Measurements from ENCODE around the gene PTGIR.
"Not testable (repeated sequence)": the region's sequence is repeated elsewhere in the genome, so short reads cannot be mapped to it uniquely, and the experiment has no call there.

Gene PTGIR

GRCh38 chr19:46637224-46637623 is 12.3 kb upstream of the PTGIR start:
- no peak for FAIRE-seq

GRCh38 chr19:46635920-46636761 is 11.3 kb upstream of the PTGIR start, which contains the start of gene GNG8:
GNG8 (minus strand) TSS chr19:46636202; CDS start chr19:46634682, 1,520 bp downstream.
- FAIRE-seq: no peak

- no peak for FAIRE-seq
Measured at GRCh38 chr19:46634656-46635218, 9.8 kb upstream of the PTGIR start.

GRCh38 chr19:46634045-46634655 is 9.3 kb upstream of the PTGIR start:
- FAIRE-seq: no peak

GRCh38 chr19:46633130-46633529 is 8.2 kb upstream of the PTGIR start:
- FAIRE-seq: no peak

- no peak for FAIRE-seq
Measured at GRCh38 chr19:46631481-46631880, 6.6 kb upstream of the PTGIR start.

GRCh38 chr19:46630586-46631205 is 5.8 kb upstream of the PTGIR start:
- no peak for FAIRE-seq

GRCh38 chr19:46629546-46630025 is 4.7 kb upstream of the PTGIR start:
- FAIRE-seq: no peak

GRCh38 chr19:46628970-46629369 is 4.1 kb upstream of the PTGIR start:
- FAIRE-seq: not testable (repeated sequence)

GRCh38 chr19:46626446-46626845 is 1.6 kb upstream of the PTGIR start:
- no peak for FAIRE-seq

GRCh38 chr19:46625731-46626130 is 842 bp upstream of the PTGIR start:
- no peak for FAIRE-seq

GRCh38 chr19:46623915-46624502 is 880 bp downstream of the PTGIR start:
- FAIRE-seq: no peak

- FAIRE-seq: no peak
Measured at GRCh38 chr19:46622118-46622446, 2.8 kb downstream of the PTGIR start.

- no peak for FAIRE-seq
Measured at GRCh38 chr19:46621191-46622117, 3.4 kb downstream of the PTGIR start.

GRCh38 chr19:46620716-46621115 is 4.2 kb downstream of the PTGIR start:
- FAIRE-seq: no peak

- no peak for FAIRE-seq
Measured at GRCh38 chr19:46620267-46620666, 4.6 kb downstream of the PTGIR start.

- no peak for FAIRE-seq
Measured at GRCh38 chr19:46618670-46619231, 6.1 kb downstream of the PTGIR start.

- no peak for FAIRE-seq
Measured at GRCh38 chr19:46617601-46618000, 7.3 kb downstream of the PTGIR start.

GRCh38 chr19:46616631-46617322 is 8.1 kb downstream of the PTGIR start:
- no peak for FAIRE-seq

- FAIRE-seq: no peak
Measured at GRCh38 chr19:46615966-46616365, 8.9 kb downstream of the PTGIR start.

- FAIRE-seq: no peak
Measured at GRCh38 chr19:46614114-46614722, 10.7 kb downstream of the PTGIR start.

All from A204.1 (cell line).